ENCODE results near the gene HKDC1. TPM values are rescaled to one million over a fixed set of nuclear protein-coding genes. Genes with fewer than 3 reads are reported as not detected.

Gene HKDC1
- total and polyA plus RNA-seq, 4 experiments from 2014 or later = 3.5 to 8.1 (median 4.5) TPM

- no peak overlapping the region for H3K27ac Mint-ChIP-seq
- Histone ChIP-seq H3K36me3 (ENCODE audit: insufficient read depth, low read length) (no peaks in the 10 kb centered on the region), H3K27ac (ENCODE audit: low read depth, low read length) (no peak overlapping the region), H3K9me3 (ENCODE audit: control insufficient read depth in 1 of 2, low read length in 2 of 2) (no peaks in the 10 kb centered on the region), H3K4me3 (ENCODE audit: low read length in 2 of 2) (no peak overlapping the region), H3K4me1 (ENCODE audit: insufficient read depth, low read length) (no peaks in the 10 kb centered on the region), H3K27me3 (ENCODE audit: insufficient read depth, low read length) (no peaks in the 10 kb centered on the region)
- no peak for DNase-seq
- ChIA-PET POLR2A (ENCODE audit: partially characterized antibody) (no interaction called here), CTCF (ENCODE audit: partially characterized antibody) (interaction anchor here (0.8 kb wide), 1 partner anchor 9 kb away, joined by 3 read pairs; no protein-coding TSS in a partner anchor)
- H3K9me3 Mint-ChIP-seq = peaks cover 0 to 2% (median 0%) of the 10 kb centered on the region in 8 donors
- peaks cover 16 to 32% of the 10 kb centered on the region in 2 donors for H3K36me3 Mint-ChIP-seq
- no peaks in the 10 kb centered on the region for H3K27me3 Mint-ChIP-seq
- intact Hi-C loops (cut with micrococcal nuclease) = no loop called here
- no peak overlapping the region for H3K4me3 Mint-ChIP-seq
- no peaks in the 10 kb centered on the region for H3K4me1 Mint-ChIP-seq
Observed at GRCh38 chr10:69254877-69255276, 34.7 kb downstream of the HKDC1 start.

GRCh38 chr10:69259547-69260243 is 39.6 kb downstream of the HKDC1 start:
- Histone ChIP-seq H3K4me3 (ENCODE audit: low read length in 2 of 2) (no peak overlapping the region), H3K36me3 (ENCODE audit: insufficient read depth, low read length) (no peaks in the 10 kb centered on the region), H3K4me1 (ENCODE audit: insufficient read depth, low read length) (no peaks in the 10 kb centered on the region), H3K27ac (ENCODE audit: low read depth, low read length) (no peak overlapping the region), H3K27me3 (ENCODE audit: insufficient read depth, low read length) (no peaks in the 10 kb centered on the region), H3K9me3 (ENCODE audit: control insufficient read depth in 1 of 2, low read length in 2 of 2) (no peaks in the 10 kb centered on the region)
- H3K36me3 Mint-ChIP-seq = peaks cover 10 to 24% of the 10 kb centered on the region in 2 donors
- H3K27me3 Mint-ChIP-seq = no peaks in the 10 kb centered on the region
- no peaks in the 10 kb centered on the region for H3K9me3 Mint-ChIP-seq
- intact Hi-C loops (cut with micrococcal nuclease) = no loop called here
- peak overlapping the region in 3 of 7 donors; percentile 25 to 58 (median 53) for H3K27ac Mint-ChIP-seq
- CTCF ChIA-PET (ENCODE audit: partially characterized antibody) = interaction anchor here (0.5 to 1.8 kb wide), 5 partner anchors 13 to 255 kb away, joined by 3 to 4 read pairs (median 3); no protein-coding TSS in a partner anchor
- DNase-seq = no peak
- H3K4me1 Mint-ChIP-seq = peaks cover 3 to 12% (median 10%) of the 10 kb centered on the region in 4 donors
- no peak overlapping the region for H3K4me3 Mint-ChIP-seq
- POLR2A ChIA-PET (ENCODE audit: partially characterized antibody) = no interaction called here

- Histone ChIP-seq H3K27me3 (ENCODE audit: insufficient read depth, low read length) (no peaks in the 10 kb centered on the region), H3K4me1 (ENCODE audit: insufficient read depth, low read length) (no peaks in the 10 kb centered on the region)
- CTCF ChIA-PET (ENCODE audit: partially characterized antibody) = interaction anchor here (1.2 to 1.8 kb wide), 2 partner anchors 131 to 254 kb away, joined by 3 to 4 read pairs; no protein-coding TSS in a partner anchor
Observed at GRCh38 chr10:69261184-69261583, 41.1 kb downstream of the HKDC1 start.

GRCh38 chr10:69262292-69262751 is 42.2 kb downstream of the HKDC1 start:
- Histone ChIP-seq H3K36me3 (ENCODE audit: insufficient read depth, low read length) (no peaks in the 10 kb centered on the region), H3K27ac (ENCODE audit: low read depth, low read length) (no peak overlapping the region), H3K4me1 (ENCODE audit: insufficient read depth, low read length) (no peaks in the 10 kb centered on the region), H3K9me3 (ENCODE audit: control insufficient read depth in 1 of 2, low read length in 2 of 2) (no peaks in the 10 kb centered on the region), H3K27me3 (ENCODE audit: insufficient read depth, low read length) (no peaks in the 10 kb centered on the region), H3K4me3 (ENCODE audit: low read length in 2 of 2) (no peak overlapping the region)
- Mint-ChIP-seq H3K9me3 (no peaks in the 10 kb centered on the region), H3K27ac (peak overlapping the region in 3 of 7 donors; percentile 10 to 63 (median 24)), H3K4me1 (peaks cover 3 to 12% (median 10%) of the 10 kb centered on the region in 4 donors), H3K36me3 (peaks cover 7 to 17% of the 10 kb centered on the region in 2 donors), H3K27me3 (no peaks in the 10 kb centered on the region), H3K4me3 (peak overlapping the region in 2 of 8 donors; percentile 1 to 35)
- intact Hi-C loops (cut with micrococcal nuclease) = no loop called here
- POLR2A ChIA-PET (ENCODE audit: partially characterized antibody) = no interaction called here
- DNase-seq = no peak
- CTCF ChIA-PET (ENCODE audit: partially characterized antibody) = no interaction called here

More at GRCh38 chr10:69261184-69261583, 41.1 kb downstream of the HKDC1 start:
- intact Hi-C loops (cut with micrococcal nuclease) = no loop called here
- no peak overlapping the region for H3K27ac ChIP-seq (ENCODE audit: low read depth, low read length)
- Mint-ChIP-seq H3K9me3 (no peaks in the 10 kb centered on the region), H3K36me3 (peaks cover 13 to 23% of the 10 kb centered on the region in 2 donors), H3K4me1 (peaks cover 3 to 12% (median 10%) of the 10 kb centered on the region in 4 donors), H3K4me3 (no peak overlapping the region), H3K27ac (no peak overlapping the region), H3K27me3 (no peaks in the 10 kb centered on the region)
- H3K4me3 ChIP-seq (ENCODE audit: low read length in 2 of 2) = no peak overlapping the region
- DNase-seq = no peak
- H3K36me3 ChIP-seq (ENCODE audit: insufficient read depth, low read length) = no peaks in the 10 kb centered on the region
- POLR2A ChIA-PET (ENCODE audit: partially characterized antibody) = no interaction called here
- H3K9me3 ChIP-seq (ENCODE audit: control insufficient read depth in 1 of 2, low read length in 2 of 2) = no peaks in the 10 kb centered on the region

- CTCF ChIA-PET (ENCODE audit: partially characterized antibody) = no interaction called here
- no peak for DNase-seq
- Histone ChIP-seq H3K27ac (ENCODE audit: low read depth, low read length) (no peak overlapping the region), H3K4me3 (ENCODE audit: low read length in 2 of 2) (no peak overlapping the region), H3K4me1 (ENCODE audit: insufficient read depth, low read length) (no peaks in the 10 kb centered on the region), H3K27me3 (ENCODE audit: insufficient read depth, low read length) (no peaks in the 10 kb centered on the region), H3K36me3 (ENCODE audit: insufficient read depth, low read length) (no peaks in the 10 kb centered on the region), H3K9me3 (ENCODE audit: control insufficient read depth in 1 of 2, low read length in 2 of 2) (no peaks in the 10 kb centered on the region)
- Mint-ChIP-seq H3K36me3 (peaks cover 3 to 7% of the 10 kb centered on the region in 2 donors), H3K9me3 (no peaks in the 10 kb centered on the region), H3K4me3 (no peak overlapping the region), H3K27ac (no peak overlapping the region), H3K4me1 (peaks cover 3 to 12% (median 10%) of the 10 kb centered on the region in 4 donors), H3K27me3 (no peaks in the 10 kb centered on the region)
- POLR2A ChIA-PET (ENCODE audit: partially characterized antibody) = no interaction called here
- intact Hi-C loops (cut with micrococcal nuclease) = no loop called here
Observed at GRCh38 chr10:69265521-69265920, 45.4 kb downstream of the HKDC1 start.

GRCh38 chr10:69268761-69269416 is 48.8 kb downstream of the HKDC1 start:
- ChIA-PET CTCF (ENCODE audit: partially characterized antibody) (no interaction called here), POLR2A (ENCODE audit: partially characterized antibody) (no interaction called here)
- Histone ChIP-seq H3K27ac (ENCODE audit: low read depth, low read length) (no peak overlapping the region), H3K4me3 (ENCODE audit: low read length in 2 of 2) (no peak overlapping the region), H3K9me3 (ENCODE audit: control insufficient read depth in 1 of 2, low read length in 2 of 2) (no peaks in the 10 kb centered on the region), H3K36me3 (ENCODE audit: insufficient read depth, low read length) (no peaks in the 10 kb centered on the region), H3K4me1 (ENCODE audit: insufficient read depth, low read length) (no peaks in the 10 kb centered on the region), H3K27me3 (ENCODE audit: insufficient read depth, low read length) (no peaks in the 10 kb centered on the region)
- no peak for DNase-seq
- intact Hi-C loops (cut with micrococcal nuclease) = no loop called here
- Mint-ChIP-seq H3K36me3 (peaks cover 2 to 3% of the 10 kb centered on the region in 2 donors), H3K27me3 (no peaks in the 10 kb centered on the region), H3K27ac (peak overlapping the region in 1 of 7 donors; percentile 71), H3K9me3 (no peaks in the 10 kb centered on the region), H3K4me1 (peaks cover 3 to 7% (median 5%) of the 10 kb centered on the region in 4 donors), H3K4me3 (no peak overlapping the region)

- Histone ChIP-seq H3K27ac (ENCODE audit: low read depth, low read length) (no peak overlapping the region), H3K9me3 (ENCODE audit: control insufficient read depth in 1 of 2, low read length in 2 of 2) (no peaks in the 10 kb centered on the region), H3K4me1 (ENCODE audit: insufficient read depth, low read length) (no peaks in the 10 kb centered on the region), H3K36me3 (ENCODE audit: insufficient read depth, low read length) (no peaks in the 10 kb centered on the region), H3K4me3 (ENCODE audit: low read length in 2 of 2) (no peak overlapping the region), H3K27me3 (ENCODE audit: insufficient read depth, low read length) (no peaks in the 10 kb centered on the region)
- H3K27me3 Mint-ChIP-seq = no peaks in the 10 kb centered on the region
- POLR2A ChIA-PET (ENCODE audit: partially characterized antibody) = no interaction called here
- CTCF ChIA-PET (ENCODE audit: partially characterized antibody) = no interaction called here
- H3K36me3 Mint-ChIP-seq = peaks cover 2 to 3% of the 10 kb centered on the region in 2 donors
- no peaks in the 10 kb centered on the region for H3K9me3 Mint-ChIP-seq
- DNase-seq = no peak
- no peak overlapping the region for H3K27ac Mint-ChIP-seq
- intact Hi-C loops (cut with micrococcal nuclease) = no loop called here
- H3K4me1 Mint-ChIP-seq = peaks cover 3 to 7% (median 5%) of the 10 kb centered on the region in 4 donors
- no peak overlapping the region for H3K4me3 Mint-ChIP-seq
Observed at GRCh38 chr10:69269761-69270160, 49.6 kb downstream of the HKDC1 start.

All from CD4-positive, alpha-beta memory T cell (primary cell).